GM23338 (cell line): ENCODE results near the gene FCN3. TPM values are rescaled to one million over a fixed set of nuclear protein-coding genes. Genes with fewer than 3 reads are reported as not detected.

Experiments used
- ATAC-seq: fragments of 200-7000 bp; cut with Tn5 transposase; 3 replicates; pipeline ENCODE4 v1.9.1; 2020
- DNase-seq: peaks from one replicate; pipeline ENCODE4 v3.0.0-alpha.2; 2015; ENCODE audit warnings: low spot score
- H2AFZ ChIP-seq: fragments of 200-600 bp; sonication (generic); 2 replicates; pipeline ENCODE4 v1.8.0; 2016; ENCODE audit warnings: antibody characterized with exemption, mild to moderate bottlenecking, moderate library complexity
- H3F3A ChIP-seq: fragments of 200-600 bp; sonication (generic); replicated peaks from 2 replicates; pipeline ENCODE4 v1.8.0; 2017; ENCODE audit warnings: antibody characterized with exemption, mixed run types, low read depth
- H3K27ac ChIP-seq: fragments of 200-600 bp; sonication (generic); 2 replicates; pipeline ENCODE4 v1.6.1; 2016; ENCODE audit warnings: low read depth
- H3K27me3 ChIP-seq: fragments of 200-600 bp; sonication (generic); 2 replicates; pipeline ENCODE4 v1.8.0; 2016; ENCODE audit warnings: mild to moderate bottlenecking, mixed run types, moderate library complexity; ENCODE audit not compliant: insufficient read depth
- H3K36me3 ChIP-seq: fragments of 200-600 bp; sonication (generic); 2 replicates; pipeline ENCODE4 v1.8.0; 2016; ENCODE audit warnings: mild to moderate bottlenecking; ENCODE audit not compliant: insufficient read depth
- H3K4me1 ChIP-seq: fragments of 200-600 bp; sonication (generic); 2 replicates; pipeline ENCODE4 v1.8.0; 2016; ENCODE audit warnings: mild to moderate bottlenecking, moderate library complexity; ENCODE audit not compliant: insufficient read depth
- H3K4me2 ChIP-seq: fragments of 200-600 bp; sonication (generic); 2 replicates; pipeline ENCODE4 v1.7.1; 2017; ENCODE audit warnings: mixed run types
- H3K4me3 ChIP-seq: fragments of 200-600 bp; sonication (generic); 2 replicates; pipeline ENCODE4 v1.6.1; 2016; ENCODE audit warnings: mixed run types
- H3K79me2 ChIP-seq: fragments of 200-600 bp; sonication (generic); replicated peaks from 2 replicates; pipeline ENCODE4 v1.8.0; 2017; ENCODE audit warnings: mild to moderate bottlenecking; ENCODE audit not compliant: insufficient read depth
- H3K9me2 ChIP-seq: fragments of 200-600 bp; sonication (generic); 2 replicates; pipeline ENCODE4 v1.8.0; 2017; ENCODE audit not compliant: insufficient read depth
- H4K20me1 ChIP-seq: fragments of 200-600 bp; sonication (generic); replicated peaks from 2 replicates; pipeline ENCODE4 v1.8.0; 2017; ENCODE audit warnings: mild to moderate bottlenecking; ENCODE audit not compliant: insufficient read depth
- H3K27ac Mint-ChIP-seq: 2 replicates; pipeline ENCODE4 v1.8.0; 2020; ENCODE audit warnings: inconsistent platforms, mild to moderate bottlenecking, moderate library complexity, mixed read lengths
- H3K27me3 Mint-ChIP-seq: 3 replicates; pipeline ENCODE4 v1.8.0; 2022; ENCODE audit warnings: low read depth, mild to moderate bottlenecking, moderate library complexity, mixed read lengths, inconsistent platforms; ENCODE audit not compliant: insufficient read depth, poor library complexity
- H3K36me3 Mint-ChIP-seq: 3 replicates; pipeline ENCODE4 v1.8.0; 2021; ENCODE audit warnings: low read depth, mild to moderate bottlenecking, inconsistent platforms, moderate library complexity, mixed read lengths
- H3K4me1 Mint-ChIP-seq: 3 replicates; pipeline ENCODE4 v1.8.0; 2020; ENCODE audit warnings: mild to moderate bottlenecking, inconsistent platforms, mixed read lengths
- H3K4me3 Mint-ChIP-seq: 3 replicates; pipeline ENCODE4 v1.8.0; 2021; ENCODE audit warnings: moderate library complexity, mild to moderate bottlenecking, inconsistent platforms, mixed read lengths
- H3K9me3 Mint-ChIP-seq: 3 replicates; pipeline ENCODE4 v1.8.0; 2020; ENCODE audit warnings: moderate library complexity, mild to moderate bottlenecking, inconsistent platforms, mixed read lengths
- CREB1 ChIP-seq: fragments of 250-450 bp; sonication (Bioruptor Pico); IDR thresholded peaks from 2 replicates; pipeline ENCODE4 v1.5.0; 2020; ENCODE audit warnings: low read depth, mild to moderate bottlenecking, moderate library complexity
- CTCF ChIP-seq, 2 experiments: fragments of 200-600 bp in 1 of 2; sonication (generic) in 1 of 2; conservative IDR thresholded peaks; 2 replicates each; pipeline versions ENCODE4 v1.5.1 to v1.6.1; 2016 to 2017; ENCODE audit warnings: antibody characterized with exemption in 2 of 2, low read depth in 2 of 2, mild to moderate bottlenecking in 2 of 2, moderate library complexity in 1 of 2
- EZH2 ChIP-seq: fragments of 200-600 bp; sonication (generic); IDR thresholded peaks from one replicate; pipeline ENCODE4 v1.8.0; 2017; ENCODE audit warnings: antibody characterized with exemption, mild to moderate bottlenecking, low read depth; ENCODE audit not compliant: unreplicated experiment
- EZH2phosphoT487 ChIP-seq: fragments of 200-600 bp; sonication (generic); IDR thresholded peaks from one replicate; pipeline ENCODE4 v1.8.1; 2018; ENCODE audit warnings: antibody characterized with exemption; ENCODE audit not compliant: unreplicated experiment
- JUNB ChIP-seq: IDR thresholded peaks from one replicate; pipeline ENCODE4 v1.6.1; 2016; ENCODE audit warnings: antibody characterized with exemption; ENCODE audit not compliant: unreplicated experiment
- POLR2AphosphoS5 ChIP-seq: IDR thresholded peaks from 2 replicates; pipeline ENCODE4 v1.6.1; 2016; ENCODE audit warnings: antibody characterized with exemption, low read depth
- STAT1 ChIP-seq: IDR thresholded peaks from one replicate; pipeline ENCODE4 v1.6.1; 2016; ENCODE audit warnings: antibody characterized with exemption; ENCODE audit not compliant: unreplicated experiment
- ZNF114 ChIP-seq: fragments of 250-450 bp; sonication (Bioruptor Pico); IDR thresholded peaks from 2 replicates; pipeline ENCODE4 v1.5.0; 2020; ENCODE audit warnings: mild to moderate bottlenecking, moderate library complexity
- ZNF331 ChIP-seq: fragments of 250-450 bp; sonication (Bioruptor Pico); IDR thresholded peaks from 2 replicates; pipeline ENCODE4 v1.5.0; 2020; ENCODE audit warnings: low read depth, mild to moderate bottlenecking, moderate library complexity
- ZNF462 ChIP-seq: fragments of 250-450 bp; sonication (Bioruptor Pico); IDR thresholded peaks from 2 replicates; pipeline ENCODE4 v1.5.0; 2020; ENCODE audit warnings: mild to moderate bottlenecking, moderate library complexity
- polyA plus RNA-seq: library from polyadenylated mRNA; unstranded; fragments of >200 nt; fragmentation: Nextera tagmentation; extraction: Ambion mirVana; gene quantifications from 2 replicates; pipeline ENCODE4 v1.2.1, GENCODE V29; 2016
- total RNA-seq: library from RNA; depleted of rRNA; stranded (reverse); fragments of >200 nt; shearing (Covaris generic); gene quantifications from 2 replicates; pipeline ENCODE4 v1.2.3, GENCODE V29; 2014

The FCN3 gene
- total and polyA plus RNA-seq, 2 experiments from 2014 or later: 0.49 TPM; not detected in 1

GRCh38 chr1:27356277-27356618 is 18.4 kb downstream of the FCN3 start (continued):
- TF ChIP-seq ZNF462: no peak
- no peak for TF ChIP-seq ZNF331
- TF ChIP-seq EZH2phosphoT487: no peak
- no peak for TF ChIP-seq STAT1
- no peak for TF ChIP-seq CTCF (conservative IDR thresholded peaks at IDR 0.05; ENCODE audit: low read depth in 2 of 2)
- TF ChIP-seq ZNF114 (CRISPR knock-in tag): no peak
- TF ChIP-seq CREB1 (CRISPR knock-in tag): no peak

- no peaks in the 10 kb centered on the region for H3K79me2 ChIP-seq
- peaks cover 24% of the 10 kb centered on the region; the same call in 2 of the 3 replicates for H3K4me1 Mint-ChIP-seq
- H3K27ac Mint-ChIP-seq: no peak overlapping the region
- no peaks in the 10 kb centered on the region; the same call in 2 of the 3 replicates for H3K9me3 Mint-ChIP-seq
- H3K4me1 ChIP-seq: peaks cover 21% of the 10 kb centered on the region
- H3K27me3 Mint-ChIP-seq: peaks cover 37% of the 10 kb centered on the region
- H3K27me3 ChIP-seq: peaks cover 30% of the 10 kb centered on the region
- H2AFZ ChIP-seq: no peak overlapping the region
- no peak overlapping the region for H3K27ac ChIP-seq
- H3K4me2 ChIP-seq: no peak overlapping the region
- H3K4me3 Mint-ChIP-seq: no peak overlapping the region
- H3K4me3 ChIP-seq: no peak overlapping the region
- peaks cover 8% of the 10 kb centered on the region; the same call in 1 of the 2 replicates for H3F3A ChIP-seq
- H4K20me1 ChIP-seq: no peaks in the 10 kb centered on the region
- H3K36me3 ChIP-seq: no peaks in the 10 kb centered on the region
- ATAC-seq: no peak
- no peak for DNase-seq
- no peaks in the 10 kb centered on the region for H3K9me2 ChIP-seq
- H3K36me3 Mint-ChIP-seq: peaks cover 5% of the 10 kb centered on the region; the same call in 1 of the 3 replicates
- TF ChIP-seq JUNB (no peak), POLR2AphosphoS5 (no peak), EZH2phosphoT487 (no peak), EZH2 (no peak), ZNF114 (CRISPR knock-in tag) (no peak)
Measured at GRCh38 chr1:27355683-27356082, 18.9 kb downstream of the FCN3 start.
